SKM-1 (cell line): ENCODE measurements around the gene UGT8.
"Not testable (repeated sequence)": the region's sequence is repeated elsewhere in the genome, so short reads cannot be mapped to it uniquely, and the experiment has no call there.

ENCODE experiments used
- DNase-seq: peaks from one replicate; lab custom pipeline; 2025; ENCODE audit not compliant: unreplicated experiment; lab: John Stamatoyannopoulos, UW

UGT8 gene

DNA sequence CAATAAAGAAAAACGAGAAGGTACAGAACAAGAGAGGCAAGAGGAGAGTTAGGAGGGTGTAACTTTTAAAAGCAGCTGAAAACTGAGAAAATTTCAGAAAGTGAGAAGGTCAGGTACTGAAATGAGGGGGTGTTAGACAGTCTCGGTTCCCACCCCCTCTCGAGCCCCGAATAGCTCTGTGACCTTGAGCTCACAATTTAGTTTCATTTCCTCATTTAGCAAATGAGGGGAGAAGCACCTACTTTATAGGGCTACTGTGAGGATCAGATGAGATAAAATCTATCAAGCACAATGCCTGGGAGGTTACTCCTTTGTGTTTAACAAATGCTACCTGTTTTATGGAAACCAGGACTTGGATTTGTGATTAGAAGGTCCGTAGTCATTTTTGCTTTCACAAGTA, 4.9 kb downstream of the UGT8 start:
- no peak for DNase-seq

- no peak for DNase-seq
These were observed 7.6 kb downstream of the UGT8 start for GRCh38 chr4:114606245-114606644.

DNA sequence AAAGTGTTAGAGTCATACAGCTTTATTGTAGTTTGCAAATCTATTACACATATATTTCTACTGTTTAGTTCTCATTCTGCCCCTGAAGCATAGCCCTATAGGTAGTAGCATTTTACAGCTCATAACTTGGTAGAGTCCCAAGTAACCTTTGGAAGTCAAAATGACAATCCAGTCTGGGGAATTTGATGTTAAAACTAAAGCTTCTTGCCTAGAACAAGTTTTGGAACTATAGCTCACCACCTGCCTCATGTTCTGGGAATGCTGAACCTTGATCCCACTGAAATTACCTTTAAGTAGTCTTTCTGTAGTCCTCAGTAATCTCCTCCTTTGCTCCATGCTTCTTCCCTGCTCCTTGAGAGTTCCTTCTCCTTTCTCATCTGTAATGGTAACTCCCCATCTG, 8.4 kb downstream of the UGT8 start:
- DNase-seq = no peak

DNA sequence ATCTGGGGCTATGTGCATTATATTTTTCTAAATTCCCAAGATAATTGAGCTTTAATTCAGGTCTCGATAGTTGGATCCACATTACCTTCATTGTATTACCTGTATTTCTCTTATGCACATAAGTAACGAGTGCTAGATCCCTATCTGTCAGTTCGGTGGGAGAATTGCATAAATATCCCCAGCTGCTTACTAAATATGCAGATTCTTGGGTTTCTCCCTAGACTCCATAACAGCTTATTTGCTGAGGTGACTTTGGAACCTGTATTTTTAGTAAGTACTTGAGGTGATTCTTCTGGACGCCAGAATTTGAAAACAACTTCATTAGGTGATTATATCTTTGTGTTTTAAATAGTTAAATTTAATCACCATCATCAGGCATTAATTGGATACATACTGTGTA, 15.0 kb downstream of the UGT8 start:
- no peak for DNase-seq

DNA sequence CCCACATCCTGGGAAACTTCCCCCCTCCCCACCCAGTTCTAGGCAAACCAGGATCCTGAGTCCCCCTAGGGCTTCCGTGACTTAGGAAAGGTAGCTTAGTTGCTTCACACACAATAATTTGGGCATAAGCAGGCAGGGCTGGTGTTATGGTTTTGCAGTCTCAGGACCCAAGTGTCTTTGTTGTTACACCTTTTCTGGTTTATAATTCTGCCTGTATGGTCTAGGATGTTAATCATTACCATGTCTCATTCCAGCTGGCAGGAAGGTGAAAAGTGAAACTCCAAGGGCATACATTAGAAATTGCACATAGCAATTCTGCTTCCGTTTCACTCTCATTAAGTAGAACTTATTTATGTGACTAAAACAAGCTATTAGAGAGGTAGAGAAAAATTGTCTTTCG, 16.8 kb downstream of the UGT8 start:
- DNase-seq = no peak

- DNase-seq = not testable (repeated sequence)
These were observed 17.4 kb downstream of the UGT8 start for GRCh38 chr4:114616036-114616435.

DNA sequence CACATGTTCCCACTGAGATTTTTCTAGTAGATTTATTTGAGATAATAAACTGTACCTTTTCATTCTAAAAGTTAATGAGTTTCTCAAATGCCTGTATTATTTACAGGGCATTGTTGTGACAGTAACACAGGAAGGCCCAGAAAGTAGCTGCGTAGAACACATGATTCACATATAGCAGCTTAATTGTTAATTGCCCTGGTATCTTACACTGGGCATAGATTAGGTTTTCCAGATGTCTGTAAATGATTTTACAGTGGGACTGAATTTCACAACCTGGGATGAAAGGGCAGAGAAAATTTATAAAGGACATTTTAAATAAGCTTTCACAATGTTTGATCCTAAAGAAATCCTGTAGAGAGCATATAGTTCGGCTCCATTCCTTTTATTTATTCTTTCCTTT, 27.6 kb downstream of the UGT8 start:
- DNase-seq = no peak

- no peak for DNase-seq
These were observed 37.8 kb downstream of the UGT8 start for GRCh38 chr4:114636192-114636935.

DNA sequence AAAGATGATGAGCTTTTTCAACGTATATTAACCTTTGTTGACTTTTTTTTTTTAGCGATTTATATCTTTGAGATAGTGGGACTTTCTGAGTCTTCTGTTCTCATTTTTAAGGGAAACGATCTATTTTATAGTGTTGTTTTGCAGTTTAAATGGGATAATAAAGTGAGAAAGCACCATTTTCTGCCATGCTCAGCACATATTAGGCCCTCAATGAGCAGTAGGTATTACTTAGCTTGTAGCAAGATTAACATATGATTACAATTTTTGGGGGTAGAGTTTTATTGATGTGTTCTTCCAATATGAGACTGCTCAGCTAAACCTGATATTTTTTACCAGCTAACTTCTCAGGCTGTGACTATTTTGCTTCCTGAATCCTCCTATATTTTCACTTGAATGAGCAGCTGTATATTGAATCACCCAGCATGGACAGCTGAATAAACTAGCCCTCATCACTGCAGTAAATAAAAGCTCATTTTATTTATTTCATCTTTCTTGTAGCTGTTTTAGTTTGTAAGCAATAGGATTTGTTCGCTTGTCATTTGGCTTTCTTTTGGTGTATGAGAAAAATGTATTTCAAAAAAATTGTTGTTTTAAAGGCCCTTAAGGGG, 43.7 kb downstream of the UGT8 start:
- DNase-seq = no peak

DNA sequence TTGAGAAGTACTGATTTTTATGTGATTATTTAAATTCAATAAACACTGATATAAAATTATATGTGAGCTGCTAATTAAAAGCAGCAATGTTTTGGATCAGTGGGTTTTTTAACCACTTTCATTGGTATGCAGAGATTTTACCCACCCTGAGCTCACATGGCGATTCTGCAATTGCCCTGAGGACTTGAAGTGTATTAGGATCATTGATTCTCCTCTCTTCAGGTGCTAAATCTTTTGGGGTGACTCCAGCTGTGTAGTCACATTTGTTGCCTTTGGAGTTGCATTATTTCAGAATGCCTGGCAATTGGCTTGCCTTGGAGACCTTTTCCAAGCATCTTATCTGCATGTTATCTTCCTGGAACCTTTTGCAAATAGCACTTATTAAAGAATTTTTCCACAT, 51.3 kb downstream of the UGT8 start:
- DNase-seq = no peak

DNA sequence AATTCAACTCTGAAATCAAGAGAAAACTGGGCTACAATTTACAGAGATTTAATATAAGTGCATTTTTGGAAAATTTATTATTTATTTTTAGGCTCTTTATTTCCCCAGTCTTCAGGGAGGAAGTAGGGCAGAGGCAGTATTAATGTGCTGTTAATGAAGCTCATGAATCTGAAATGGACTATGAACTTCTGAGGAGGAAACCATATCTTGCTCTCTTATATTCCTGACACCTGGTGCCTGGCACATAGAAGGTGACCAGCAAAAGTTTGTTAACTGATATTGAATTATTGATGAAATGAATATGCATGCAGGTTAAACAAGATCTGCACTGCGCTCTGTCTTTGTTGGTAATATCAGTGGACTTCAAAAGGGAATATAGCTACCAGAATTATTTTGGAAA, 55.1 kb downstream of the UGT8 start:
- DNase-seq = no peak

- DNase-seq = no peak
These were observed 56.0 kb downstream of the UGT8 start for GRCh38 chr4:114654592-114654991.

GRCh38 chr4:114658179-114658578, 59.6 kb downstream of the UGT8 start:
- DNase-seq = no peak

DNA sequence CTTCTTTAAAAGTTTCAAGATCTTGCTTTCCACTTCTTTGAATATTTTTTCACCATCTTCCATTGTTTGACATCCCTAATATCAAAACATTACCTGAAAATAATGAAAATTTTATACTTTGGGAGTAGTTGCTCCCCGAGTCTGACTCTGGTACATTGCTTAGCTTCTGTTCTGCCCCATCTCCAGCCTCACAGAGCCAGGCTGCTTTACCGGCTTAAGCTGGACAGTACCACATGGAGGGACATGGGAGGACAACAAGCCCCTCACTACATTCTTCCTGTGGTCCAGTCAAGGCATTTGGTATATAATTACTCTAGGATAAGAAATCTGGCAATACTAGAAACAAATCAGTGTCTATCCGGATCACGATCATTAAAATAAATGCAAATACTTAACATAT, 60.2 kb downstream of the UGT8 start:
- no peak for DNase-seq

DNA sequence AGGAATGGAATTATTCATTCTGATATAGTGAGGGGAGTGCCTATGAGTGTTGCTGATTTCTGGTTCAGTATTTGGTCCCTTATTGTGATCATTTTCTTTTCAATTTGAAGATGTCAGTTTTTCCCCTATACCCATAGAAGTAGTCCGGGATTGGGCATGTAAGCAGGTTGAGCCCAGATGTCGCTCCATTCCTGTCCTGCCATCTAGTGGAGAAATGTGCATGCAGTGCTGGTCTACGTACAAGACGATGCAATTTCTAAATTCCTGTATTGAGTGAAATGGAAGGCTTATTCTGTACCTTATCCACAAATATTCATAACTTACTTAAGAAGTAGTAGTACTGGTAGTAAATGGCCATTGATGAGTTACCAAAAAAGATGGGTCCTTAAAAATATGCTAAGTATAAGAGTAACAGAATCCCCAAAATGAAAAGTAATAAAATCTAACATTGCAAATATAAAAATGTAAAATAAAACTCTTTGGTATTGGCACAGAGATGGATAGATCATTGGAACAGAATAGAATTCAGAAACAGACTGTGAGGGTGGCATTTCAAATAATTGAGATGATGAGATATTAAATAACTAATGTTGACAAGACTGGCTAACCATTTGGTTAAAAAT, 60.9 kb downstream of the UGT8 start:
- DNase-seq = no peak

GRCh38 chr4:114663083-114663482, 64.5 kb downstream of the UGT8 start:
- no peak for DNase-seq

DNA sequence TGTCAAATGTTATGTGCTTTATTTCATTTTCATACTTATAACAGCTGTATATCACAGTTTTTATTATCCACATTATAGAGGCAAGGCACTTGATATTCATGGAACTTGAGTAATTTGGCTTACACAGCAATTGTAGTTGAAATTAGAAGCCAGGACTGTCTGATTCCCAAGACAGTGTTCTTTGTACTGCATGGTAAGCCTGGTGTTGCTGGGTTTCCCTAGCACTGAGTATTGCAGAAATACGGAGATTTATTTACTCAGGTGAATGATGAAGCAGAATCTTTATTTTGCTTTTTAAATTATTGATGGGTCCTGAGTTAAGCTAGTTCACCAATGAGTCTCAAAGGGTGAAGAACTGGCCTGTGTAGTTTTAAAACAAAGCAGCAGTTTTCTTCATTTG, 70.0 kb downstream of the UGT8 start:
- no peak for DNase-seq

DNA sequence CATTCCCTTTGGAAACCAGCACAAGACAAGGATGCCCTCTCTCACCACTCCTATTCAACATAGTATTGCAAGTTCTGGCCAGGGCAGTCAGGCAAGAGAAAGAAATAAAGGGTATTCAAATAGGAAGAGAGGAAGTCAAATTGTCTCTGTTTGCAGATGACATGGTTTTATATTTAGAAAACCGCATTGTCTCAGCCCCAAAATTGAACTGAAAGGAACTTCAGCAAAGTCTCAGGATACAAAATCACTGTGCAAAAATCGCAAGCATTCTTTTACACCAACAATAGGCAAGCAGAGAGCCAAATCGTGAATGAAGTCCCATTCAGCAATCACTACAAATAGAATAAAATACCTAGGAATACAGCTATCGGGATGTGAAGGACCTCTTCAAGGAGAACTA, 72.1 kb downstream of the UGT8 start:
- not testable (repeated sequence) for DNase-seq

DNA sequence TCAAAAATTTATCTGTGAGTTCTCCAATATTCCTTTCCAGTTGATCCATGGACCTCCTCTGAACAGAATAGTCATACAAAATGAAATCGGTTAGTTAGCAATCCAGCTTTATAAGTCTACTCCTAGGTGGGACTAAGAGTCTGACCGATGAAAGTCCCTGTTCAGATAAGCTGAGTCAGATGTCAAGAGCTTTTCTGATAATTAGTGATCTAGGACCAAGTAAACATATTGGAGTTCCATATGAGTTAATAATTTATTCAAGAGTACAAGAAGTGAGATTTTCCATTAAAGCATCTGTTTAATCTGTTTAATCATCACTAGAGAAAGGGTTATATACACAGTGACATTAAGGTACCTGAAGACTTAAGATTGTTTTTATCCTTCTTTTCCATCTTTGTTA, 74.7 kb downstream of the UGT8 start:
- DNase-seq = no peak

DNA sequence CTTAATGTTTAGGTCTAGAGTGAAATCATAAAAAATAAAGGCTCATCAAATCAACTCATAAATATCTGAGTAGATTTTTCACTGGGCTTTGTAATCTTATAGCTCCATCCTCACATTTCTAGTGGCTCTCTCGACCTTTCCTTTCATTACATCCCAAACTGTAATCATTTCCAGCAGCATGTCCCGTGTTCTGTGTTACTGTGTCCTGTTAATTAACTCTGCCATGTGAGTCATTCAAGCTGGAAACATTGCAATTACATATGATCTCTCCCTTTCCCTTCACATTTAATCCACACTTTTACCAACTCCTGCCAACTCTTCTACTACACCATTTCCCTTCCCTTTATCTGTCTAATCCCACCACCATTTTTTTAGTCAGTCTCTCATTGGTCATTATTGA, 75.5 kb downstream of the UGT8 start:
- DNase-seq = no peak

DNA sequence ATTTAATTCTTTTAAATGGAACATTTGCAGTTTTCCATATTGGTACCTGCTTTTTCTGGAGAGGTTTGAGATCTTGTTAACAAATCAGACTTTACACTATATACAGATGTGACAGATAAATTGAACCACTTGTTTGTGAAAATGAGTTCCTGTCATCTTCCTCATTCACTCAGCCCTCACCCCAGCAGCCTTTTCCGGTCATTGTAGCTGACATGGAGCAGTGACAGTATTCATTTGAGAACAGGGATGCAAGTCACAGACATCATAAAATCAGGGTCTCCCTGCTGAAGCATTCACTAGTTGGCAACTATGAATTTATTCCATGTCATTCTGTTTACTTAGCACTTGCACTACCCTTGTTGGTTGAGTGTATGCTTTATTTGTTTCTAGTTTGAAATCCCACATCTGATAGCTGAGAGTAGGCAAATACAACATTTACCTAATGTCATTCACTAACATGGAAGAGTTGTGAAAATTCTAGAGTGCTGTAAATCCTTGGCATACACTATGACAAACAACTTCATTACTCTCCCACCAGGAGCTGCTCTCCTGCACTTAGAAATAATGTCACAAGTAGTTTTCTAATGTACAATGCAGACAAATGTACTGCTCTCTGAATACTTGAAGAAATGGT, 78.9 kb downstream of the UGT8 start:
- DNase-seq = no peak

- DNase-seq = no peak
These were observed 85.9 kb downstream of the UGT8 start for GRCh38 chr4:114684462-114684861.
